Nucleus accumbens (tissue), 56 donors: ENCODE results near the gene ARHGEF28.

Experiments used
- DNase-seq, 56 donors: peaks; one replicate each; lab custom pipeline; 2025; lab: John Stamatoyannopoulos, UW

The ARHGEF28 gene

GRCh38 chr5:73687357-73687756 is 61.4 kb downstream of the ARHGEF28 start:
- no peak for DNase-seq

GRCh38 chr5:73690015-73690414 is 64.0 kb downstream of the ARHGEF28 start:
- no peak for DNase-seq

- DNase-seq = no peak
Measured at GRCh38 chr5:73691302-73692080, 65.5 kb downstream of the ARHGEF28 start.

- DNase-seq = peak in 13 of 56 donors; percentile 1 to 34 (median 13)
Measured at GRCh38 chr5:73692166-73692640, 66.2 kb downstream of the ARHGEF28 start.

- DNase-seq = no peak
Measured at GRCh38 chr5:73692981-73693380, 67.0 kb downstream of the ARHGEF28 start.

GRCh38 chr5:73693573-73694061 is 67.6 kb downstream of the ARHGEF28 start:
- peak in 1 of 56 donors; percentile 13 for DNase-seq

GRCh38 chr5:73694089-73694488 is 68.1 kb downstream of the ARHGEF28 start:
- DNase-seq = no peak

GRCh38 chr5:73698011-73698410 is 72.0 kb downstream of the ARHGEF28 start:
- no peak for DNase-seq

- no peak for DNase-seq
Measured at GRCh38 chr5:73701566-73701965, 75.6 kb downstream of the ARHGEF28 start.

- DNase-seq = no peak
Measured at GRCh38 chr5:73702534-73702933, 76.5 kb downstream of the ARHGEF28 start.

GRCh38 chr5:73702951-73703350 is 77.0 kb downstream of the ARHGEF28 start:
- no peak for DNase-seq

GRCh38 chr5:73705364-73705763 is 79.4 kb downstream of the ARHGEF28 start:
- no peak for DNase-seq

GRCh38 chr5:73706963-73707362 is 81.0 kb downstream of the ARHGEF28 start:
- DNase-seq = no peak

- no peak for DNase-seq
Measured at GRCh38 chr5:73709536-73710129, 83.6 kb downstream of the ARHGEF28 start.

- DNase-seq = no peak
Measured at GRCh38 chr5:73716284-73716808, 90.3 kb downstream of the ARHGEF28 start.

- no peak for DNase-seq
Measured at GRCh38 chr5:73718762-73719161, 92.8 kb downstream of the ARHGEF28 start.

- DNase-seq = no peak
Measured at GRCh38 chr5:73719632-73720031, 93.6 kb downstream of the ARHGEF28 start.

GRCh38 chr5:73722231-73722630 is 96.2 kb downstream of the ARHGEF28 start:
- DNase-seq = no peak

- no peak for DNase-seq
Measured at GRCh38 chr5:73726071-73726470, 100.1 kb downstream of the ARHGEF28 start.

- no peak for DNase-seq
Measured at GRCh38 chr5:73726606-73727231, 100.7 kb downstream of the ARHGEF28 start.

- no peak for DNase-seq
Measured at GRCh38 chr5:73727470-73727869, 101.5 kb downstream of the ARHGEF28 start.
